Measurements from ENCODE around the gene B9D2. TPM values are rescaled to one million over a fixed set of nuclear protein-coding genes. Genes with fewer than 3 reads are reported as not detected.

B9D2 gene
- total RNA-seq, 1 donor from 2014 or later = 1.1 TPM

GRCh38 chr19:41308450-41309179 lies 55.3 kb downstream of the B9D2 start:
- peaks cover 23% of the 10 kb centered on the region for H3K36me3 ChIP-seq (ENCODE audit: control insufficient read depth, insufficient read depth, low read length)
- no peak overlapping the region for H3K4me3 ChIP-seq (ENCODE audit: low read depth, low read length)
- TF ChIP-seq CTCF (IDR thresholded peaks at IDR 0.05; ENCODE audit: insufficient read depth, low read length, severe bottlenecking) = peak; percentile 95
- DNase-seq (ENCODE audit: low read depth) (peak; percentile 79), FAIRE-seq (no peak)
- no peaks in the 10 kb centered on the region for H3K27me3 ChIP-seq (ENCODE audit: control insufficient read depth, insufficient read depth, low read length)

- no peak for TF ChIP-seq CTCF (IDR thresholded peaks at IDR 0.05; ENCODE audit: insufficient read depth, low read length, severe bottlenecking)
- H3K4me3 ChIP-seq (ENCODE audit: low read depth, low read length) = no peak overlapping the region
- DNase-seq (ENCODE audit: low read depth) = no peak
- FAIRE-seq = no peak
- no peaks in the 10 kb centered on the region for H3K27me3 ChIP-seq (ENCODE audit: control insufficient read depth, insufficient read depth, low read length)
- H3K36me3 ChIP-seq (ENCODE audit: control insufficient read depth, insufficient read depth, low read length) = peaks cover 17% of the 10 kb centered on the region
These were observed 55.9 kb downstream of the B9D2 start for GRCh38 chr19:41307954-41308449.

GRCh38 chr19:41307090-41307875 lies 56.7 kb downstream of the B9D2 start:
- FAIRE-seq (no peak), DNase-seq (ENCODE audit: low read depth) (no peak)
- Histone ChIP-seq H3K27me3 (ENCODE audit: control insufficient read depth, insufficient read depth, low read length) (no peaks in the 10 kb centered on the region), H3K4me3 (ENCODE audit: low read depth, low read length) (no peak overlapping the region), H3K36me3 (ENCODE audit: control insufficient read depth, insufficient read depth, low read length) (peaks cover 23% of the 10 kb centered on the region)
- TF ChIP-seq CTCF (IDR thresholded peaks at IDR 0.05; ENCODE audit: insufficient read depth, low read length, severe bottlenecking) = no peak

- FAIRE-seq = no peak
These were observed 57.8 kb downstream of the B9D2 start for GRCh38 chr19:41305927-41306793.

More at GRCh38 chr19:41305927-41306793, 57.8 kb downstream of the B9D2 start:
- DNase-seq (ENCODE audit: low read depth) = no peak
- no peaks in the 10 kb centered on the region for H3K27me3 ChIP-seq (ENCODE audit: control insufficient read depth, insufficient read depth, low read length)
- no peak overlapping the region for H3K4me3 ChIP-seq (ENCODE audit: low read depth, low read length)
- no peak for TF ChIP-seq CTCF (IDR thresholded peaks at IDR 0.05; ENCODE audit: insufficient read depth, low read length, severe bottlenecking)
- H3K36me3 ChIP-seq (ENCODE audit: control insufficient read depth, insufficient read depth, low read length) = peaks cover 29% of the 10 kb centered on the region
